NCI-H128 (cell line): ENCODE results near the gene MYZAP.
"Not testable (repeated sequence)": the region's sequence is repeated elsewhere in the genome, so short reads cannot be mapped to it uniquely, and the experiment has no call there.

ENCODE experiments used
- DNase-seq: peaks from one replicate; lab custom pipeline; 2025; ENCODE audit not compliant: unreplicated experiment; lab: John Stamatoyannopoulos, UW

The MYZAP gene

GRCh38 chr15:57591237-57591821 lies 375 bp upstream of the MYZAP start:
- DNase-seq = no peak

- DNase-seq = no peak
Observed at GRCh38 chr15:57592426-57592825, 722 bp downstream of the MYZAP start.

GRCh38 chr15:57592836-57593420 lies 1.2 kb downstream of the MYZAP start:
- no peak for DNase-seq

- DNase-seq = no peak
Observed at GRCh38 chr15:57594479-57594878, 2.8 kb downstream of the MYZAP start.

- DNase-seq = no peak
Observed at GRCh38 chr15:57595011-57595866, 3.5 kb downstream of the MYZAP start.

GRCh38 chr15:57596301-57596855 lies 4.7 kb downstream of the MYZAP start:
- DNase-seq = no peak

GRCh38 chr15:57596978-57597377 lies 5.3 kb downstream of the MYZAP start:
- no peak for DNase-seq

GRCh38 chr15:57597431-57597830 lies 5.7 kb downstream of the MYZAP start:
- DNase-seq = no peak

GRCh38 chr15:57598346-57598745 lies 6.6 kb downstream of the MYZAP start:
- no peak for DNase-seq

GRCh38 chr15:57599296-57599810 lies 7.6 kb downstream of the MYZAP start:
- no peak for DNase-seq

GRCh38 chr15:57600197-57600596 lies 8.5 kb downstream of the MYZAP start:
- DNase-seq = no peak

GRCh38 chr15:57604507-57604906 lies 12.8 kb downstream of the MYZAP start:
- DNase-seq = no peak

- DNase-seq = no peak
Observed at GRCh38 chr15:57605491-57605890, 13.8 kb downstream of the MYZAP start.

- DNase-seq = no peak
Observed at GRCh38 chr15:57606048-57606447, 14.3 kb downstream of the MYZAP start.

GRCh38 chr15:57606816-57607215 lies 15.1 kb downstream of the MYZAP start:
- DNase-seq = no peak

GRCh38 chr15:57607570-57608000 lies 15.9 kb downstream of the MYZAP start:
- DNase-seq = no peak

- DNase-seq = no peak
Observed at GRCh38 chr15:57609805-57610529, 18.3 kb downstream of the MYZAP start.

GRCh38 chr15:57611123-57611522 lies 19.4 kb downstream of the MYZAP start:
- no peak for DNase-seq

GRCh38 chr15:57611938-57612337 lies 20.2 kb downstream of the MYZAP start:
- DNase-seq = no peak

GRCh38 chr15:57614241-57614640 lies 22.5 kb downstream of the MYZAP start:
- DNase-seq = no peak

GRCh38 chr15:57615951-57616496 lies 24.3 kb downstream of the MYZAP start:
- not testable (repeated sequence) for DNase-seq
